HL-60 (cell line): Measurements from ENCODE around the gene YTHDF1.
"Not testable (repeated sequence)": the region's sequence is repeated elsewhere in the genome, so short reads cannot be mapped to it uniquely, and the experiment has no call there.

Source experiments
- DNase-seq, 2 experiments: peaks; one replicate each; pipeline ENCODE4 v3.0.0-alpha.2; 2010 to 2020; ENCODE audit warnings: low read depth in 1 of 2, low spot score in 1 of 2
- H3K27ac ChIP-seq: fragments of 250-450 bp; sonication (Bioruptor Pico); replicated peaks from 2 replicates; pipeline ENCODE4 v1.5.1; 2020; ENCODE audit warnings: mild to moderate bottlenecking, moderate library complexity
- H3K27me3 ChIP-seq: fragments of 250-450 bp; sonication (Bioruptor Pico); 2 replicates; pipeline ENCODE4 v1.5.1; 2021; ENCODE audit warnings: mild to moderate bottlenecking, moderate library complexity; ENCODE audit not compliant: insufficient read depth, poor library complexity, severe bottlenecking
- H3K4me3 ChIP-seq: replicated peaks from 2 replicates; pipeline ENCODE4 v1.5.1; 2011; ENCODE audit warnings: mild to moderate bottlenecking, control low read depth, low read length; ENCODE audit not compliant: insufficient read depth
- GABPA ChIP-seq: IDR thresholded peaks from 2 replicates; pipeline ENCODE4 v1.6.1; 2012; ENCODE audit warnings: low read depth
- POLR2AphosphoS5 ChIP-seq: IDR thresholded peaks from 2 replicates; pipeline ENCODE4 v1.6.1; 2012; ENCODE audit warnings: low read depth
- REST ChIP-seq: IDR thresholded peaks from 2 replicates; pipeline ENCODE4 v1.6.1; 2012; ENCODE audit warnings: low read depth; ENCODE audit not compliant: insufficient replicate concordance
- SPI1 ChIP-seq: IDR thresholded peaks from 2 replicates; pipeline ENCODE4 v1.6.1; 2012; ENCODE audit warnings: low read depth, mild to moderate bottlenecking, borderline replicate concordance
- TF ChIP-seq, protein P1 (sequence below): IDR thresholded peaks from one replicate; pipeline ENCODE4 v1.5.1; 2011; ENCODE audit warnings: low read length, control low read depth, inconsistent platforms; ENCODE audit not compliant: insufficient read depth

Gene YTHDF1

DNA sequence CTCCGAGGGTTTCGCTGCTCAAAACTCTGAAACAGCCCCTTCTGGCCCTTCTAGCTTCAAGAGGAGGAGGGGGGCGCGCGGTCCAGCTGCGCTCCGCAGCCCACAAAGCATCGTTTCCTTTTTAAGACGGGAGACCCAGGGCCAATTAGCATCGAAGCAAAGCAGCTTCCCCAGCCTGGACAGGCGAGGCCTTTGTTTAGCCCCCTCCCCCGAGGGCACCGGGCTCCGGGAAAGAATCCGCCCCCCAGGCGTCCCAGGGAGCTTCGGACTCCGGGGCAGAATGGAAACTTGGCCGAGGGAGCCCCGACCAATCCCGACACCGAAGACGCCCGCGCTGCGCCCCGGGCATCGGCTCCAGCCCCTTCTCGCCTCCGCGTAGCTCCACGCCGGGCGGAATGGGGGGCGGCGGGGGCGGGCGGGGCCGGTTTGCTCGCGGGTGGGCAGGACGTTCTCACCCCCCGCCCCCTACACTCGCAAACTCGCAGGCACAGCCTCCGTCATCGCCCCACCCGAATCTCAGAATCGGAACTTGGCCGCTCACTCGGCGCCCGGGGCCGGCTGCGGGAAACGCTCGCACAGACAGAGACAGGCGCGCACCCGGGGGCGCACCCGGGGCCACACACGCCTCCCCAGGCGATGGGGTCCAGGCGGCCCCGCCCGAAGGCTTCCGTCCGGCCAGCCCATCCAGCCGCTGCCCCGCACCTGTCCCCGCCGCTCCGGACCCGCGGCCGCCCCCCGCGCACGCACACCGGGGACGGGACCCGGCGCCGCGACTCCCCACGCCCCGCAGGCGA lies 37.7 kb upstream of the YTHDF1 start:
- Histone ChIP-seq H3K4me3 (no peak overlapping the region), H3K27ac (no peak overlapping the region), H3K27me3 (peaks cover 46% of the 10 kb centered on the region)
- no peak for DNase-seq
- TF ChIP-seq REST (no peak), POLR2AphosphoS5 (no peak), GABPA (no peak), SPI1 (no peak)
- TF ChIP-seq, protein P1, sequence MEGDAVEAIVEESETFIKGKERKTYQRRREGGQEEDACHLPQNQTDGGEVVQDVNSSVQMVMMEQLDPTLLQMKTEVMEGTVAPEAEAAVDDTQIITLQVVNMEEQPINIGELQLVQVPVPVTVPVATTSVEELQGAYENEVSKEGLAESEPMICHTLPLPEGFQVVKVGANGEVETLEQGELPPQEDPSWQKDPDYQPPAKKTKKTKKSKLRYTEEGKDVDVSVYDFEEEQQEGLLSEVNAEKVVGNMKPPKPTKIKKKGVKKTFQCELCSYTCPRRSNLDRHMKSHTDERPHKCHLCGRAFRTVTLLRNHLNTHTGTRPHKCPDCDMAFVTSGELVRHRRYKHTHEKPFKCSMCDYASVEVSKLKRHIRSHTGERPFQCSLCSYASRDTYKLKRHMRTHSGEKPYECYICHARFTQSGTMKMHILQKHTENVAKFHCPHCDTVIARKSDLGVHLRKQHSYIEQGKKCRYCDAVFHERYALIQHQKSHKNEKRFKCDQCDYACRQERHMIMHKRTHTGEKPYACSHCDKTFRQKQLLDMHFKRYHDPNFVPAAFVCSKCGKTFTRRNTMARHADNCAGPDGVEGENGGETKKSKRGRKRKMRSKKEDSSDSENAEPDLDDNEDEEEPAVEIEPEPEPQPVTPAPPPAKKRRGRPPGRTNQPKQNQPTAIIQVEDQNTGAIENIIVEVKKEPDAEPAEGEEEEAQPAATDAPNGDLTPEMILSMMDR = no peak

DNA sequence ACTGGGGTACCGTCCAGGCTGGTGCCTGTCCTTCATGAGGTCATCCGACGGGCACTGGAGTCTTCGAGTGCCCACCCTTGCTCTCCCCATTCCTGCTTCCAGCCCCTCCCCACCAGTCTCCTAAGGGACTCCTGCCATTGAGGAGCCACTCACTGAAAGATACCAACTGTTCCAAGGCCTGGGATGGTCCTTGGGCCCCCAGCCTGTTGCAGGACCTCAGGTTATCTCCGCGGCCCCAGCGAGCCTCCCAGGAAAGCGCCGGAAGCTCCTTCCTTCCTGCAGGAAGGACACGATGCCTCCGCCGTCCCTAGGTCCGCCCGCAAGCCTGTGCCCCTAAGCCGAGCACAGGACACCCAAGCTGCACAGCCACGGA lies 37.1 kb upstream of the YTHDF1 start:
- DNase-seq = no peak
- TF ChIP-seq REST = no peak
- TF ChIP-seq, protein P1 = no peak
- Histone ChIP-seq H3K27ac (no peak overlapping the region), H3K4me3 (no peak overlapping the region), H3K27me3 (peaks cover 40% of the 10 kb centered on the region)

- TF ChIP-seq SPI1 (no peak), POLR2AphosphoS5 (no peak), GABPA (no peak), REST (no peak)
- TF ChIP-seq, protein P1 = no peak
- no peak overlapping the region for H3K4me3 ChIP-seq
- H3K27ac ChIP-seq = no peak overlapping the region
- peaks cover 42% of the 10 kb centered on the region for H3K27me3 ChIP-seq
- DNase-seq = no peak
These were observed 36.4 kb upstream of the YTHDF1 start for GRCh38 chr20:63252284-63252711.

- H3K27ac ChIP-seq, H3K4me3 ChIP-seq: not testable (repeated sequence)
- H3K27me3 ChIP-seq = peaks cover 48% of the 10 kb centered on the region
- peak in 1 of 2 experiments; percentile 14 for DNase-seq
These were observed 35.4 kb upstream of the YTHDF1 start for GRCh38 chr20:63251350-63251749.
